Fibroblast of skin of left quadriceps (primary cell): ENCODE results near the gene PDCD6IP.
"Not testable (repeated sequence)": the region's sequence is repeated elsewhere in the genome, so short reads cannot be mapped to it uniquely, and the experiment has no call there.

Experiments
- DNase-seq, 2 experiments: peaks; one replicate each; pipeline ENCODE4 v3.0.0-alpha.2; 2013; ENCODE audit warnings: low read depth in 2 of 2

The PDCD6IP gene

GRCh38 chr3:33798418-33799201, at the start of gene PDCD6IP:
TSS of gene PDCD6IP (plus strand) at chr3:33798630. CDS start at chr3:33798729, 99 bp downstream.
- DNase-seq: peak; percentile 72 to 73

- peak; percentile 20 to 28 for DNase-seq
These were observed 48.8 kb upstream of the PDCD6IP start for GRCh38 chr3:33749546-33750210.

GRCh38 chr3:33750211-33750548, 48.2 kb upstream of the PDCD6IP start:
- no peak for DNase-seq

GRCh38 chr3:33751336-33751735, 47.1 kb upstream of the PDCD6IP start:
- DNase-seq: no peak

GRCh38 chr3:33754391-33754790, 44.0 kb upstream of the PDCD6IP start:
- DNase-seq: not testable (repeated sequence)

GRCh38 chr3:33758281-33758680, 40.1 kb upstream of the PDCD6IP start:
- no peak for DNase-seq

- peak; percentile 15 to 21 for DNase-seq
These were observed 39.6 kb upstream of the PDCD6IP start for GRCh38 chr3:33758864-33759263.

GRCh38 chr3:33768578-33769330, 29.7 kb upstream of the PDCD6IP start:
- no peak for DNase-seq

- DNase-seq: no peak
These were observed 24.8 kb upstream of the PDCD6IP start for GRCh38 chr3:33773637-33774036.

GRCh38 chr3:33775363-33775762, 23.1 kb upstream of the PDCD6IP start:
- no peak for DNase-seq

- DNase-seq: no peak
These were observed 20.4 kb upstream of the PDCD6IP start for GRCh38 chr3:33777996-33778395.

GRCh38 chr3:33779751-33780150, 18.7 kb upstream of the PDCD6IP start:
- DNase-seq: no peak

- DNase-seq: not testable (repeated sequence)
These were observed 17.0 kb upstream of the PDCD6IP start for GRCh38 chr3:33781413-33781812.

GRCh38 chr3:33786565-33787327, 11.7 kb upstream of the PDCD6IP start:
- DNase-seq: no peak

GRCh38 chr3:33787328-33788009, 11.0 kb upstream of the PDCD6IP start:
- DNase-seq: peak; percentile 27 to 38

- DNase-seq: no peak
These were observed 9.1 kb upstream of the PDCD6IP start for GRCh38 chr3:33789183-33789954.

GRCh38 chr3:33790091-33790490, 8.3 kb upstream of the PDCD6IP start:
- DNase-seq: no peak

GRCh38 chr3:33791477-33792166, 6.8 kb upstream of the PDCD6IP start:
- no peak for DNase-seq

- no peak for DNase-seq
These were observed 6.1 kb upstream of the PDCD6IP start for GRCh38 chr3:33792167-33792892.
